GM19372 (cell line): ENCODE measurements around the gene RHD.
"Not testable (repeated sequence)": the region's sequence is repeated elsewhere in the genome, so short reads cannot be mapped to it uniquely, and the experiment has no call there.

Experiments used
- ATAC-seq: cut with Tn5 transposase; IDR thresholded peaks from one replicate; pipeline ENCODE4 v1.9.1; 2021; ENCODE audit warnings: mild to moderate bottlenecking, low read depth, moderate library complexity; ENCODE audit not compliant: unreplicated experiment

RHD gene

DNA sequence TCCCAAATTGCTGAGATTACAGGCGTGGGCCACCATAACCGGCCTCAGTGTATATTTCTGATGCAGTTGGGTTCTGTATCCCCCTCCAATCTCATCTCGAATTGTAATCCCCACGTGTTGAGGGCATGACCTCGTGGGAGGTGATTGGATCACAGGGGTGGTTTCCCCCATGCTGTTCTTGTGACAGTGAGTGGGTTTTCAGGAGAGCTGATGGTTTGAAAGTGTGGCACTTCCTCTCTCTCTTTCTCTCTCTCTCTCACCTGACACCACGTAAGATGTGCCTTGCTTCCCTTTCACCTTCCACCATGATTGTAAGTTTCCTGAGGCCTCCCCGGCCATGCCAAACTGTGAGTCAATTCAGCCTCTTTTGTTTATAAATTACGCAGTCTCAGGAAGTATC is 24.2 kb downstream of the RHD start:
- ATAC-seq = not testable (repeated sequence)

DNA sequence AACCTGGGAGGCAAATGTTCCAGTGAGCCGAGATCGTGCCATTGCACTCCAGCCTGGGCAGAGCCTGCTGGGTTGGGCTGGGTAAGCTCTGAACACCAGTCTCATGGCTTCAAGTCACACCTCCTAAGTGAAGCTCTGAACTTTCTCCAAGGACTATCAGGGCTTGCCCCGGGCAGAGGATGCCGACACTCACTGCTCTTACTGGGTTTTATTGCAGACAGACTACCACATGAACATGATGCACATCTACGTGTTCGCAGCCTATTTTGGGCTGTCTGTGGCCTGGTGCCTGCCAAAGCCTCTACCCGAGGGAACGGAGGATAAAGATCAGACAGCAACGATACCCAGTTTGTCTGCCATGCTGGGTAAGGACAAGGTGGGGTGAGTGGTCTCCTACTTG is 28.4 kb downstream of the RHD start:
- ATAC-seq = not testable (repeated sequence)

DNA sequence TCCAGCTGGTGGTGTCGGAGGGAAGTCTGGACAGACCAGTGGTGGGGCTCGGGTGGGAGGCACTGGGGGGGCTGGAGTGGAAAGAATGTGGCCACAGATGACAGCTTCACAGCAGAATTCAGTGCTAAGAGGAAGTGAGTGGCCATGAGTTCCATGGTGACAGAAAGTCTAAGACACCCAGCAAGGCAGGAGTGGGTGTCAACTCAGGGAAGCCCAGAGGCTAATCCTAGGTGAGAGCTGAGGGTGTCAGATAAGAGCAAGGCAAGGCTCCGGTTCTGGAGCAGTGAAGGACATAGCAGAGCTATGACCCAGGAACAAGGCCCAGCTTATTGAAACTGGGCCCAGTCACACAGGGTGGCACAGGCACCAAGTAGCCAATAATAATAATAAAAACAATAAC is 30.0 kb downstream of the RHD start:
- not testable (repeated sequence) for ATAC-seq

DNA sequence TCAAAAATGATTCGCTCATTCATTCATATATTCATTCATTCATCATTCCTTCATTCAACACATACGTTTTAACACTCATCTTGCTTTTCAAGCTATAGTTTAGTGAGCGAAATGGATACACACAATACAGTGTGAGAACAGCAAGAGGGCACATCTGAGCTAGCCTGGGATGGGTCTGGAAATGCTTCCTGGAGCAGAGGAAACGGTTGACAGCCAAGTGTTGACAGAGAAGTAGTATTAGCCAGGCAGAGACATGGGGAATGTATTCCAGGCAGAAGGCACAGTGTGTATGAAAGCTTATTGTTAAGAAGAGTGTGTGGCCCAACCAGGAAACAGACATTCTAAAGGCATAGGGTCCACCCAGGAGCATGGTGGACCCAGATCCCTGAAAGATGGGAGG is 32.6 kb downstream of the RHD start:
- not testable (repeated sequence) for ATAC-seq

DNA sequence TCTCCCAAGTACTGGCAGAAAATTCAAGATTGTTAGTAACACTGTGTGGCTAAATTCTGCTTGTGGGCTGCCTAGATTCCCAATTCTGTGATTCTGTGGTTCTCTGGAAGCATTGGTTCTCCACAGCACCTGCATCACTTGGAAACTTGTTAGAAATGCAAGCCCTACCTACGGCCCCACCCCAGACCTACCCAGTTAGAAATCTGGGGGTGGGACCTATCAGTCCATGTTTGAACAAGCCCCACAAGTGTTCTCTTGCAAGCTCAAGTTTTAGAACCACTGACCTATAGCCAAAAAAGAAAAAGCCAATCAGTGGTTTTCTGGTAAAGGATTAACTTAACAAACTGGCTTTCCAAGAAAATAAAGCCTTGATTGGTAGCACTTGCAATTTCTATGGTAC is 35.9 kb downstream of the RHD start:
- not testable (repeated sequence) for ATAC-seq

DNA sequence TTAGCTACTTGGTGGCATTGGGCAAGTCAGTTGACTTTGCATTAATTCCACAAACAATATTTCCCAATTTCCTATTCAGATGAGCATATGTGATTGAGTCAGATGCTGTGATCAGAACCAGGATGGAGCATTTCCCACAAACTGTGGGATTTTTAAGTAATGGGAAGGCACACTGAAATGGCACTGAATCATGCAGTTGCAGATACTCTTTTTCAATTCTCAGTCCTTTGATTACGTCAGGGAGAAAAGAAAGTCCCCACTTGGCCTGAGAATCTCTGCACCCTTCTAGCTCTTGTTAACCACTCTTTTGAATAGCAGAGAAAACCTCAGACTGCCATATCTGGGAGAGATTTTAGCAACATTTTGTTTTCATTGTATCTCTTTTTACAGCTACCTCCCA is 36.8 kb downstream of the RHD start:
- ATAC-seq = not testable (repeated sequence)

DNA sequence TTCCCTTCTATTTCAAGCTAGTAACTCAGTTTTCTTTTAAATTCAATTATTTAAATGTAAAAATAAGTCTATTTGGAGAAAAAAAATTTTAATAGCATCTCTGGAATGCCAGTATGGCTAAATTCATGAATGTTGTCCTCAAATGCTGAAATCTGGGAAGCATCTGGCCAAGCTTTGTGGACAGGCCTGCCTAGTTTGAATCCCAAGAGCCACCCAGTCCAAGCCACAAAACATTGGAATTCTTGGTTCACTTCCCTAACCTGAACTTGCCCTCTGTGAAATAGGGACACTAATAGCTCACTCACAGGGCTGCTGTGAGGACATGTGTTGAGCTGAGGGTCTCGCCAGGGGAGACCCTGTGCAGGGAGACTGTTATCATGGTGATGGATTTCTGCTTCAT is 37.2 kb downstream of the RHD start:
- not testable (repeated sequence) for ATAC-seq

DNA sequence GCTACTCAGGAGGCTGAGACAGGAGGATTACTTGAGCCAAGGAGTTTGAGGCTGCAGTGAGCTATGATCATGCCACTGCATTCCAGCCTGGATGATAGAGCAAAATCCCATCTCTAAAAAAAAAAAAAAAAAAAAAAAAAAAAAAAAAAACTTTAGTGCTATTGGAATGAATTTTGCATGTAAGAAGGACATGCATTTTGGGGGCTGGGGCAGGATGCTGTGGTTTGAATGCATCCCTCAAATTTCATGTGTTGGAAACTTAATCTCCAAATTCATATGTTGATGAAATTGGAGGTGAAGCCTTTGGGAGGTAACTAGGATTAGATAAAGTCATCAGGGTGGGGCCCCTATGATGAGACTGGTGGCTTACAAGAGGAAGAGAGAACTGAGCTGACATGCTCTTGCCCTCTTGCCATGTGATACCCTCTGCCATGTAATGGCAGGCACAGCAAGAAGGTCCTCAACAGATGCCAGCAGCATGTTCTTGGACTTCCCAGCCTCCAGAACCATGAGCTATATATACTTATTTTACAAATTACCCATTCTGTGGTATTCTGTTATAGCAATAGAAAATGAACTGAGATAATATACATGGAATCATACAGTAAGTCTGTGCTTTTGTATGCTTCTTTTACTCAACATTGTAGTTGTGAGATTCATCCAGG is 40.6 kb downstream of the RHD start:
- not testable (repeated sequence) for ATAC-seq

DNA sequence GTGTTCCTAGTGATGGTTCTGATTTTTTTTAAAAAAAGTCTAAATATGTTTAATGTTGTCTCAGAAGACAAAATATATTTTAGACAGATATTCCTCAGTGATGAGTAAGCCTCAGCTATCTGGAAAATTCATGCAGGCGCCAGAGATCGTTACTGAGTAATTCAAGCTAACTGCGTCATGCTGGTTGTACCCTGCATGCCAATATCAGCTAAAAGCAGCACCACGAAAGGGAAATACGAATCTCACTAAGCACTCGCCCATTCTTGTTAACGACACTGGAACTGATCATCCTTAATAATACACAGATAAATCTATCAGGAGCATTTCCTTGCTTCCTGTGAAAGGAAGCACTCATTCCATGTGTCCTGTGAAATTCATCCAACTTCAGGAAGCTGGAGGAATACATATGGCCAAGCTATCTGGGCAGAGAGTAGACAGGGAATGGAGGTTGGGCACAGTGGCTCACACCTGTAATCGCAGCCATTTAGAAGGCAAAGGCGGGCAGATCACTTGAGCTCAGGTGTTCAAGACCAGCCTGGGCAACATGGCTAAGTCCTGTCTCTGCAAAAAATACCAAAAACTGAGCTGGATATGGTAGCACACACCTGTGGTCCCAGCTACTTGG is 48.1 kb downstream of the RHD start:
- not testable (repeated sequence) for ATAC-seq

DNA sequence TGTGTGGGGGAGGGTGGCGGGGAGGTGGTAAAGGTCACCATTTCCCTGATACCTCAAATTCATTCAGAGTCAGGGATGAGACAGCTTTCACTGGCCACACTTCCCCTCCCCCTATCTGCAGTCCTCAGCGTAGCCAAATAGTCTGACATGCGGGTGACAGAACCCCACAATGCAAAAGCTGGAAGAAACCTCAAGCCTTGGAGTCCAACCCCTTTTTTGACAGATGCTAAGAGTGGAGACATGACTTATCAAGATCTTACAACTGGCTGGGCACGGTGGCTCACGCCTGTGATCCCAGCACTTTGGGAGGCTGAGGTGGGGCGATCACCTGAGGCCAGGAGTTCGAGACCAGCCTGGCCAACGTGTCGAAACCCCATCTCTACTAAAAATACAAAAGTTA is 49.8 kb downstream of the RHD start:
- ATAC-seq = not testable (repeated sequence)

DNA sequence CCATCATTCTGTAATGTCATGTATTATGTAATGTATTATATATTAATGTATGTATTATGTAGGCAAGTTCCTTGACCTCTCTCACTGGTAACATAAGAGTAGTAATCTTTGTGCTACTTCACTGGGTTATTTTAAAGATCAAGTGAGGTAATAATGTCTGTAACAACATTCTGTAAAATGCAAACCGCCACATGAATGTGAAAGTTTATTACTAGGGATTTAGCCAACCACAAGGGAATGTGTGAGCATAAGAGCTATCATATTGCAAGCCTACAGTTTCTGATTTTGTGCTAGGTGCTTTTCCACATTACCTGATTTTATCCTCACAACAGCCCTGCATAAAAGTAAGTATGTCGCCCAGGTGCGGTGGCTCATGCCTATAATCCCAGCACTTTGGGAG is 52.1 kb downstream of the RHD start:
- not testable (repeated sequence) for ATAC-seq

DNA sequence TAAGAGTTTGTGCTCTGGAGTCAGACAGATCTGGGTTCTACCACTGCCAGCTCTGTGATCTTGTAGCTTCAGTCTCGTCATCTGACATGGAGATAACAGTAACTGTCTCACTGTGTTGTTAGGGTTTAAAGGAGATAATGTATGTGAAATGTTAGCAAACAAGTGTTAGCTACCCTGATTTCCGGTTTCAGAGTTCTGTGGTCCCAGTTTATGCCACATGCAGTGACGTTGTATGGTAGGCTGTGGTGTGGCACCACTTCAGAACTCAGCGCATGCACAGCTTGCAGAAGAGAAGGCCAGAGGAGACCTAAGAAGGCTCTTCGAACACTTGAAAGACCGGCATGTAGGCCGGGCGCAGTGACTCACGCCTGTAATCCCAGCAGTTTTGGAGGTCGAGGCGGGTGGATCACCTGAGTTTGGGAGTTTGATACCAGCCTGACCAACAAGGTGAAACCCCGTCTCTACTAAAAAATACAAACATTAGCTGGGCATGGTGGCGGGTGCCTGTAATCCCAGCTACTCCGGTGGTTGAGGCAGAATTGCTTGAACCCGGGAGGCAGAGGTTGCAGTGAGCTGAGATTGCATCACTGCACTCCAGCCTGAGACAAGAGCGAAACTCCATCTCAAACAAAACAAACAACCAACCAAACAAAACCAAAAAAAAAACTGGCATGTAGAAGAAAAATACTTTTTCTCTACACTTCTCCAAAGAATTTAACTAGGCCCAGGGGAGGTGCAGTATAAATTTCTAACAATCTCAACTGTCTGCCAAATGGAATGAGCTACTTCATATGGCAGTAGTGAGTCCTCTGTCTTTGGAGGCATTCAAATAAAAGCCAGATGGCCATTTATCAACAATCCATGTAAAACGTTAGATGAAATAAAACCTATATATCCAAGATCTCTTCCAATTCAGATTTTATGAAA is 55.8 kb downstream of the RHD start:
- not testable (repeated sequence) for ATAC-seq

DNA sequence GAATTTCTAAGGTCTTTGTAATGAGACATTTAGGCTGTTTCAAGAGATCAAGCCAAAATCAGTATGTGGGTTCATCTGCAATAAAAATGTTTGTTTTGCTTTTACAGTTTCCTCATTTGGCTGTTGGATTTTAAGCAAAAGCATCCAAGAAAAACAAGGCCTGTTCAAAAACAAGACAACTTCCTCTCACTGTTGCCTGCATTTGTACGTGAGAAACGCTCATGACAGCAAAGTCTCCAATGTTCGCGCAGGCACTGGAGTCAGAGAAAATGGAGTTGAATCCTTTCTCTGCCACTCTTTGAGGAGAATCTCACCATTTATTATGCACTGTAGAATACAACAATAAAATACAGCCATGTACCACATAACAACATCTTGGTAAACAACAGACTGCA is 56.5 kb downstream of the RHD start:
- not testable (repeated sequence) for ATAC-seq

DNA sequence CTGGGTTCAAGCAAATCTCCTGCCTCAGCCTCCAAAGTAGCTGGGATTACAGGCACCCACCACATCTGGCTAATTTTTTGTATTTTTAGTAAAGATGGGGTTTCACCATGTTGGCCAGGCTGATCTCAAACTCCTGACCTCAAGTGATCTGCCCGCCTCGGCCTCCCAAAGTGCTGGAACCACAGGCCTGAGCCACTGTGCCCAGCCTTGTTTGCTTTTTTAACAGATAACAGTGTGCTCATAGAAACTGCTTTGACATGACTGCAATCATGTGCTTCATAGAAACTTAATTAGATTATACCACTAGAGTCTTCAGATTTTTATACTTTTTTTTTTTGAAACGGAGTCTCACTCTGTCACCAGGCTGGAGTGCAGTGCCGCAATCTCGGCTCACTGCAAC is 57.0 kb downstream of the RHD start:
- ATAC-seq = not testable (repeated sequence)

DNA sequence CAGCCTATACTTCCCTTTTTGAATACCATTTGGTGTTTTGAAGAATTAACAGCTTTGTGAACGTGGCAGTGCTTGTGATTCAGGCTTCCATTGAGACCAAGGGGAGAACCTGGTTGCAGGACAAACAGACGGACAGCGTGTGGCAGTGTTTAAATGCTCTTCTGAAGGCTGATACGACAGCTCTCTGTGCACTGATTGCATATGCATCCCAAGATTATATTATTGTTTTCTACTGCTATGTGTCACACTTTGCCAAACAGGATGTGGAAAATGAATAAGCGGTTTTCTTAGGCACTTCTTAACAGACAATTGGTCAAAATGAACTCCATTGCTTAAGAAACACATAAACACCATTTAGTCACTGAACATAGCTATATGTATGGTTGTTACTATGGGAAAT is 57.6 kb downstream of the RHD start:
- not testable (repeated sequence) for ATAC-seq

DNA sequence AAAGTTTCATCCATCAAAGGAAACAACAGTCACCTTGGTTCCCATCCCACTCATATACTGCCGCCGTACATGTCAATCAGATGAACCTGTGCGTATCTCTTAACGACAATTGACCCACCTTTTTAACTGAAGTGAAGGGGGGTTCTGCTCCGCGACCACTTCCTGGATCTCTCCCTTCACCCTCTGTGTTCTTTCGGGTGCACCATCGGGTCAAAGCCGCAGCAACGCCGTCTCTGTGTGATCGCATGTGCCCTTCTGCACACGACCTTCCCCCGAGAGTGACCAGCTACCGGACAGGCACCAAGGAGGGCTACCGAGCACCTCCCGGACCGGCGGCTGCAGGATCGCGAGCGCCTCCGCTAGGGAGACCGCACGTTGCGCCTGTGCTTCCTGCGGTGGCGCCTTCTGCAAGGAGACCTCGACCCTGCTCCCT is 64.6 kb downstream of the RHD start:
- not testable (repeated sequence) for ATAC-seq

DNA sequence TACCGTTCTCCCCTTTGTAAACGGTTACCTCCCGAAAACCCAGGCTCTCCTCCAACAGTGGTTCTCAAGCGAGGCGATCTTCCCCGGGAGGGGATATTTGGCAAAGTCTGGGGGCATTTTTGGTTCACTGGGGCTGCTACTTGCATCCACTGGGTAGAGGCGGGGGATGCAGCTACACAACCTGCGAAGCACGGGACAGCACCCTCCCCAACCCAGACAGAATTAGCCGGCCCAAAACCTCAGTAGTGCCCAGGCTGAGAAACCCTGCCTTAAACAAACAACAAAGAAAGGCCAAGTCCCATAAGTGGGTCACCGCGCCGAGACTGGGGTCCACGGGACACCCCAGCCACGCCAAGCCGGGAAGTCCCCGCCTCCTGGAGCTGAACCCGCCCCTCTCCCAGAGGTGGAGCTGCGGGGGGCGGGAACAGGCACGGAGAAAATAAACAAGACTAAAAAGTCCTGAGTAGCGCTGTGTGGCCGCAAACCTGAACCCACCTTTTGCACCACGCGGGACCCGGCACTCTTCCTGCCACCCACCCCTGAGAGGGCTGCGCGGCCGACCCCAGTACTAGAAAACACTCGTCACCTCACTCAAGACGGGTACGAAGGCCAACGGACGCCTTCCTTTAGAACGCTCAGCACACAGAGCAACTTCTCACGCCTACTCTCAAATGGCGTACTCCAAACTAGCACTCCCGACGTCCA is 65.3 kb downstream of the RHD start:
- peak; percentile 29 for ATAC-seq

DNA sequence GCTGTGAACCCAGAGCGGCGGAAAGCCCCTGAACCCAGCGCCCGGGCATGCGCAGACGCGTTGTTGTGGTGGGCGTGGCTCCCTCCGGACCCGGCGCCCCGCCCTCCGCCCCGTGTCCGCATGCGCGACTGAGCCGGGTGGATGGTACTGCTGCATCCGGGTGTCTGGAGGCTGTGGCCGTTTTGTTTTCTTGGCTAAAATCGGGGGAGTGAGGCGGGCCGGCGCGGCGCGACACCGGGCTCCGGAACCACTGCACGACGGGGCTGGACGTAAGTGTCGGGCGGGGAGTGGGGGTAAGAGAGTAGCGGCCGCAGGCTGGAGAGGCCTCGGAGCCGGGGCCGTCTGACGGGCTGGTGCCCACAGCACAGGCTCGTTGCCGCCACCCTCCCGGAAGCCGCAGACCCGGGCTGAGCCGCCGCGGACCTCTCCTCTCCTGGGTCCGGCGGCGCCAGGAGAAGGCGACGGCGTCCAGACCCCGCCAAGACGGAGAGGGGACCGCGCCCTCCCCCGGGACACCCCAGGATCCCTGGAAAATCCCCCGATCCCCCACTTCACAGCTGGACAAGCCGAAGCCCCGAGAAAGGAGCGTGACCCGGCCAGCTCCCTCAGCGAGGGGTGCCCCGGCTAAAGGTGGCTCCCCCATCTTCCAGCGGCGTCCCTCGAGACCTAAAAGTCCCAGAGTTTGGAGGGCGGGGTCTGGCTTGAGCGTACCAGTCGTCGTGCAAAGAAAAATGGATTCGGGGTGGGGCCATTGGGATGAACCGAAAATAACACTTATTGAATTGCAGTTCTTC is 66.1 kb downstream of the RHD start, which contains the start of gene TMEM50A:
Gene TMEM50A (plus strand): TSS at position 147 of the 794 bp plus-strand sequence. CDS start 2,153 bp downstream, outside the sequence.
- ATAC-seq = peak; percentile 63

DNA sequence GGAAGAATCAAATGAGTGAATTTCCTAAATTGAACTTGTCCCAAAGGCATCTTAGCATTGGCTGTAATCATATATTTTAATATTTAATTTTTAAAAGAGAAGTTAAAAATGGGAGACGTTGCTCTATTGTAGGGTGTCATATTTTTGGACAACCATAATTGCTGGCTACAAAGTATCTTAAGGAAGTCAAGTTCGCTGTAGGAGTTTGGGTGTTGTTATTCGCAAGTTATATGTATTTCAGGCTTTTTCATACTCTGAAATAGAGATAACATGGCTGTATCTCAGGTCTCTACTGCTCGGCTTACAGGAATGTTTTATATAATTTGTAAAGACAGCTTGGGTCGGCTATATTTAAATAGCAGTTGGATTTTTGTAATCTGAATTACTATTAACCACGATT is 66.7 kb downstream of the RHD start:
- no peak for ATAC-seq

DNA sequence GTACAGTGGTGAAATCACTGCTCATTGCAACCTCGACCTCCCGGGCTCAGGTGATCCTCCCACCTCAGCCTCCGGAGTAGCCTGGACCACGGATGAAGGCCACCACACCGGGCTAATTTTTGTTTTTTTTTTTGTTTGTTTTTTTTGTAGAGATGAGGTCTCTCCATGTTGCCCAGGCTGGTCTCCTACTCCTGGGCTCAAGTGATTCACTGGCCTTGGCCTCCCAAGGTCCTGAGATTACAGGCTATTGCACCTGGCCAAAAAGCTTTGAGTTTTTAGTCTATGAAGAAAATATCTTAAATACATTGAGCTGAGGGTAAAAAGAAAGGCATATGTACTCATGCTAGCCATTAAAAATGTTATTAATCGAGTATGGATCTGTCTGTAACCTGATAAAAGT is 69.4 kb downstream of the RHD start:
- ATAC-seq = no peak
